ENCODE data around the gene CTDSP2. TPM values are rescaled to one million over a fixed set of nuclear protein-coding genes. Genes with fewer than 3 reads are reported as not detected.
"Not testable (repeated sequence)": the region's sequence is repeated elsewhere in the genome, so short reads cannot be mapped to it uniquely, and the experiment has no call there.

Gene CTDSP2
- total RNA-seq, 1 donor from 2014 or later, result 150 TPM

DNA sequence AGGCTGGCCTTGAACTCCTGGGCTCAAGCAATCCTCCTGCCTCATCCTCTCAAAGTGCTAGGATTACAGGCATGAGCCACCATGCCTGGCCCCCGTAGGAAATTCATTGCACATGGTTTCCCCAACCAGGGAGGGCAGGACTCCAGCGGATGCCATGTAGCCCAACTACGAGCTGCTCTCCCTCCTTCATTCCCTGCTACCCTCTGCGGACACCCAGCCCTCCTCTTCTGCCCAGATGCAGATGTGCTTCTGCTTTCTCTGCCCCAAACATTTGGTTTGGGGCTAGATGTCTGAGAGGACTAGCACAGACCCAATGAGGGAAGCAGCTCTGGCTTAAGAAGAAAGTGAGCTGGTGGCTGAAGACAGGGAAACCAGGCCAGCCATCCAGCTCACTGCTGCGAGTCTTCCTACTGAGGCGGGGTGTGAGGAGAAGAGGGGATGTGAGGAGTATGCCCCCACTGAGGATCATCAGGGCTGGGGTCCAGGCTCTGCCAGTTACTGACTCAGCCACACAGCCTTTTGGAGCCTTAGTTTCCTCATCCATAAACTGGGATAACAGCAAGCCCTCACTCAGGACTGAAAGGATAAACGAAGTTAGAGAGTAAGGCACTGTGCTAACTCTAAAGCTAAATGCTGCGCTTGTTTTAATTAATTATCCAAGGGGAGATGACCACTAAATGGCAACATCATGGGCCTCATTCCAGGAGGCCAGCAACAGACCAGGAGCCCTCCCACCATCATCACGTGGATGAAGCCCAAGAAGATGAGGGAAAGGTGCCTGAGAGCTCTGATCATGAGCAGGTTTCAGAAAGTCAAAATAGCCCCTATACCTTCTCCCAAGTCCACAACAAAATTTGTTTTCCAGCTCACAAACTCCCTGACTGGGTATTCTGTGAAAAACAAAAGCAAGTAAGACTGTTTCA, 10.9 kb downstream of the CTDSP2 start:
- no peak for DNase-seq (ENCODE audit: low spot score)

DNA sequence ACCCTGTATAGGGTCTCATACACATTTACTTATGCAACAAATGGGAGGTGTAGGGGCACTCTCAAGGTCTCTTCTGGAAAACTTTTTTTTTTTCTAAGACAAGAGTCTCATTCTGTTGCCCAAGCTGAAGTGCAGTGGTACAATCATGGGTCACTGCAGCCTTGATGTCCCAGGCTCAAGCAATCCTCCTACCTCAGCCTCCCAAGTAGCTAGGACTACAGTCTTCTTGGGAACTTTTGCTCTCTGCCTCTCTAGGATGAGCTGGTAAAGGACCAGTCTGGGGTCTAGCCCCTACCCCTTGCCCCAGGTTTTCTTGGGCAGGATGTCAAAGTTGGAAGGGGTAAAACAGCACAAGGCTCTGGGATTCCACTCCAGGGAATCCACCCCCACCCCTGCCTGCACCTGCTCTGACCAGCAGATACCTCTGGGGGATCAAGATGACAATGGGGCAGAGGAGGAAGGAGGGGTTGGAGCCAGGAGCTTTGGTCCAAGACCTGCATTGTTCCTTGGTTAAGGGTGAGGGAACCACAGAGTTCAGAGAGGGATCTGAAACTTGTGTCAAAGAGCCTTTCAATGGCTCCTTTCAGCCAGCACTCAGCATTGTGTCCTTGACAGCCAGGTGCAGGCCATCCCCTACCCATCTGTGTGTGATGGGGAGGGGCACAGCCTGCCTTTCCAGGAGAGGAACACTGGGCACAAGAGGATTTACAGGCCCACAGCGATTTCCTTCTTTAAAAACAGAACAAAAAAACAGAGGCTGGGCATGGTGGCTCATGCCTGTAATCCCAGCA, 12.2 kb downstream of the CTDSP2 start:
- DNase-seq (ENCODE audit: low spot score), result no peak

- DNase-seq (ENCODE audit: low spot score), result no peak
These were observed 12.9 kb downstream of the CTDSP2 start for GRCh38 chr12:57833672-57834071.

- no peak for DNase-seq (ENCODE audit: low spot score)
These were observed 13.6 kb downstream of the CTDSP2 start for GRCh38 chr12:57832966-57833365.

DNA sequence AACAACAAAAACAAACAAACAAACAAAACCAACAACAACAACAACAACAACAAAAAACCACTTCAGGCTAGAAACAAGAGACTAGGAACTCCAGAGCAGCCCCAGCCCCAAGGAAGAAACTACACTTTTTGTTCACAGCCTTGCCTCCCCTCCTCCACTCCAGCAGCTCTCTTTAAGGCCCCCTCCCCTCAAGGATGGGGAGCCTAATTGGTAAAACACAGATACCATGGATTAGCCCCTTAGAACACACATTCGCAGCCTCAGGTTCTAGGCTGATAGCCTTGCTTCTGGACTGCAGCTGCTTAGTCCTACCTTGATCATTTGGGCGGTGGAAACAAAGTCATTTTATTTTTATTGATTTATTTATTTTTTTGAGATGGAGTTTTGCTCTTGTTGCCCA, 16.1 kb downstream of the CTDSP2 start:
- DNase-seq (ENCODE audit: low spot score), result no peak

DNA sequence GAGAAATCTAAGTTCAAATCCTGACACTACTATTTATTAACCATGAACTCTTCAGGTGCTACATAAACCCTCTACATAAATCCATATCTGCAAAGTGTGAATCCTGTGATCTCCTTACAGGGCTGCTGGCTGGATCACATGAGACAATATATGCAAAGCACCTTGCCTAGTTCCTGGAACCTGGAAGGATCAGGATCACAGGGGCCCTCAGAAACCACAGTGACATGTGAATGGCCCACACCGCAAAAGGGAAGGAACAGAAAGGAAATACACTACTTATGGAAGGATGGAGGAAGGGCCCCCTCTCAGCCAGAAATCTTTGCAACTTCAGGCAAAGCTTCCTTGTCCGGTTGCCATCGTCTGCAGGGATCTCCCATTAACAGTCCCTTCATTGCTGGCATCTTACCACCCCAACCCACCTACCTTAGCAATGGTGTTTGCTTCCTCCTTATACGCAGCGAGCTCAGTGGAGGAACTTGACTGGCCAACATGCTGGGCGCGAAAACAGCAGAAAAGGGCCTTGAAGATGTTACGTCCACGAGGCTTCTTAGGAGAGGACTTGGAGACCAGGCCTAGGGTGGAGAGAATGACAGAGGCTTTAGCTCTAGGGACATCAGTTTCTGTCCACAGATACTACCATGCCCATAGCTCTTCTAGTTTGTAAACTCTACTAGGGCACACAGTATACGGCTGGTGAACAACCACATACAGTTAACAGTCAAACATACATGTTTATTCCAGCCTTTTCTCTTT, 17.3 kb downstream of the CTDSP2 start:
- no peak for DNase-seq (ENCODE audit: low spot score)

DNA sequence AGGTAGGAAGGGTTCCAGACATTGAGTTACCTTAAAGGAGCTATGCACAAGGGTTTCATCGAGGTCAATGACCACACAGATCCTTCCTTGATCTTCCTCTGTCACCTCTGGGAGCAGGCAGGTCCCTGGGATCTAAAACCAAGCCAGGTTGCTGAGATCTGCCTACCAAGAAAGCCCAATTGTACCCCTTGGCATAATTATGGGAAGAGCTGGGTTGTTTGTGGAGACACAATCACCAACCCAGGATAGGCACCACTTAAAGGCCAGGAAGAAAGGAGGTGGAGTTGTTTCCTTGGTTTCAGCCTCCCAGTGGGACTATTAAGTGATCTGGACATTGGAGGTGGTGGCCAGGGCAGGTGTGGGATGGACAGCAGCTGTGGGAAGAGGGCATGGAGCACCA, 19.6 kb downstream of the CTDSP2 start:
- DNase-seq (ENCODE audit: low spot score), result no peak

GRCh38 chr12:57826400-57826799, 20.1 kb downstream of the CTDSP2 start:
- no peak for DNase-seq (ENCODE audit: low spot score)

DNA sequence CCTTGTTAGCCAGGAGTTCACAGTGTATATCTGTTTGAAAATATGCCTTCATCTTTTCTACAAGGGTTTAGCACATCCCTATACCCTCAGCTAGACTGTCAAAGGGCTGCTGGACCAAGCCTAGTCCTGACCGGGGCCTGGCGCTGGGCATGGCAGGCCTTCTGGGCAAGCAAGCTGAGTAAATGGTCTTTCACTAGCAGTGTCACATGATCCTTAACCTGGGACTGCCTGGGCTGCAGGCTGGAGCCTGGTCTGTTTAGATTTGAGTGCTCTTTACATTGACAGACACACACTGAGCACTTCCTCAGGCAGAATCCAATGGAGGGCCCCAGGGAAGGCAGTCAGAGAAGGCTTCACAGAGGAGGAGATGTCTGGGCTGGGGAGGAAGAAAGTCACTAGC, 21.1 kb downstream of the CTDSP2 start:
- no peak for DNase-seq (ENCODE audit: low spot score)

DNA sequence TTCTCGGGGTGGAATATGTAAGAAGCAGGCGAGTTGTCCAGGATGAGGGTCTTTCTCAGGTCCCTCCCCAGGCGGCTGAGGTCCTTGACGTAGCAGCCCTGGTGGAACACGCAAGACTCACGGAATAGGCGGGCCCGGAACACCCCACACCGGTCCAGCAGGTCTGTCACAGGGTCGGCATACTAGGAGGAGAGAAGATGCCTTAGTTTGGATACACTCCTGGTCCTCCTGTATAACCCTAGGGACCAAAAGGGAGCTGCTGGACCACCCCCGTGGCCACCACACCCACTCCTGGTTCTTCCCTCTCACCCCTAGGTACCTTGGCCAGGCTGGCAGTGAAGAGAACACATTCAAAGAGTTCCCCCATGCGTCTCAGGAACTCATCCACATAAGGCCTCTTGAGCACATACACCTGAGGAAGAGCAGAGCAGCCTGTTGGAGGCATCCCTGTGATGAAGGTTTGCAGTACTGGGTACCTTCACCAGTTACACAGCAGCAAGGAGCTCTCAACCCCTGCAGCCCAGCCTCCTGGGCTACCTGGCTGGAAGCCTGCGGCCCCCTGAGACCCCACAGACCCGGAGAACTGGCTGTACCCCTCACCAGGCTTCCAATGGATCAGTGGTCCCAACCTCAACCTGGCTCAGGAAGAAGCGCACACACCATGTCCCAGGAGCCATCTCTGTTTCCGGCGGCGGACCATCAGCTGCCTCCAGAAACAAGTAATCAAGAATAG, 22.5 kb downstream of the CTDSP2 start:
- DNase-seq (ENCODE audit: low spot score), result no peak

GRCh38 chr12:57823131-57823907, 23.2 kb downstream of the CTDSP2 start:
- no peak for DNase-seq (ENCODE audit: low spot score)

DNA sequence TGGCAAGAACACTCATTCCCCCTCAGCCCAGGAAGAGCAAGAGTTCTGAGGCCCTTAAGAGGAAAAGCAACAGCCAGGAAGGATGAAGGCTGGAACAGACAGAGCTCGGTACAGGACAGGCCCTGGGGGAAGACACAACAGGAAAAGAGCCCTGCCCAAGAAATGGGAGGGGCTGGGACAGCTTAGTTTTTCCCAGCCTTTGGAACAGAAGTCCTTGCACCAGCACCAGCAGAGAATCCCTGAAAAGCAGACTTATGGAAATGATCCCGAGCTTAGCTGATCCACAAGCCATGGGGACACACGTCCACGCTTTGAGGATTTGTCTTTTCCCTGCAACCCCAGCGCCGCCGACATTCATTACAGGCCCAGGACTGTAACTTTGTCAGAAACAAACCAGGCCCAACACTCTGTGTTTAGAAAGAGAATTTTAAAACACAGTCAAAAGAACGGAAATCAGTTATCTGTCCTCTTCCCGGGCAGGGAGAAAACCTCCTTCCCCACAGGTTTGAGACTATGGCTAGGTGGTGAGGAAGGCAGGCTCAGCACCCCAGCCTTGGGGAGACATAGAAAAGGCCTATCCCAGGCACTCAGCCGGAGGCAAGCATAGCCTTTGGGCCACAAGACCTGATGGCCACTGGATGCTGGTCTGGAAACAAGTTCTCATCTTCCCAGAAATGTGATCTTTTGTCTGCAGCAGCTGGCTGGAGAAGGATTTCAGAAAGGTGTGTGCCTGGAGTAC, 24.0 kb downstream of the CTDSP2 start:
- DNase-seq (ENCODE audit: low spot score), result no peak

- no peak for DNase-seq (ENCODE audit: low spot score)
These were observed 24.9 kb downstream of the CTDSP2 start for GRCh38 chr12:57821474-57822214.

- not testable (repeated sequence) for DNase-seq (ENCODE audit: low spot score)
These were observed 25.5 kb downstream of the CTDSP2 start for GRCh38 chr12:57821015-57821414.

- not testable (repeated sequence) for DNase-seq (ENCODE audit: low spot score)
These were observed 26.4 kb downstream of the CTDSP2 start for GRCh38 chr12:57820119-57820518.

- DNase-seq (ENCODE audit: low spot score), result not testable (repeated sequence)
These were observed 28.6 kb downstream of the CTDSP2 start for GRCh38 chr12:57817990-57818331.

- DNase-seq (ENCODE audit: low spot score), result no peak
These were observed 29.1 kb downstream of the CTDSP2 start for GRCh38 chr12:57817261-57817989.

DNA sequence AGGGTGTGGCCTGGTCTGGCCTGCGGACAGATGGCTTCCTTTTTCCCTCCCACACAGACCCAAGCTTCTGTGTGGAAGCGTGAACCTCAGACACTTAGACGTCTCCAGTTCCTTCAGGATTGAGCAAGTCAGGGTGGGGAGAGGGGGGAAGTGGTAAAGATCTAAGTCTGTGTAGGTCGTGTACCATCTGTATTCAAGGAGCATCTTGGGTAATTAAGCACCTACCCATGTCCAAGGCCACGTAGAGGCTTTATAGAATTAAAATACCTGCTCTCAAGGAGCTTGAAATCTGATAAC, 29.7 kb downstream of the CTDSP2 start:
- no peak for DNase-seq (ENCODE audit: low spot score)
